ENCODE results near the gene NLRC3. TPM values are rescaled to one million over a fixed set of nuclear protein-coding genes. Genes with fewer than 3 reads are reported as not detected.

Gene NLRC3
- total RNA-seq, 1 experiment from 2014 or later = 0.26 TPM

DNA sequence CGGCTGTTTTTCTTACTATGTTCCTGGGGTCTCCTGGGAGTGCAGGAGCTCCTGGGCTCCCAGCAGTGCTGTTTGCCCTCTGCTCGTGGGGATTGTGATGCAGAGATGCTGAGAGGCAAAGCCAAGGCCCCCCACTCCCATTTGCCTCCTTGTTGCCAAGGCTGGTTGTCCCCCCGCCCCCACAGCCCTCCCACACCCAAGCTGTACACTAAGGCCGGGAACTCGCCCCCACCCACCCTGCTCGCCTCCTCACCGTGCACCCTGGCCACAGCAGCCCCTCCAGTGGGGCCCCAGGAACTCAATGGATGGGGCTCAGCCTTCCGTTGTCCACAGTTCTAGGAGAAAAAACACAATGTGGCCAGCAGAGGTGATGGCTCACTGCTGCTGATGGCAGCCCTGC is 10.2 kb downstream of the NLRC3 start:
- H3K9me3 ChIP-seq (ENCODE audit: control insufficient read depth, insufficient read depth, low read depth, low read length) = peaks cover 4% of the 10 kb centered on the region; the same call in 1 of the 2 replicates
- ATAC-seq = no peak
- POLR2A ChIA-PET = no interaction called here
- H3K27me3 ChIP-seq (ENCODE audit: control insufficient read depth, insufficient read depth, low read length) = no peaks in the 10 kb centered on the region
- H3K4me1 ChIP-seq (ENCODE audit: control insufficient read depth, insufficient read depth, low read length) = no peaks in the 10 kb centered on the region
- H3K4me3 ChIP-seq (ENCODE audit: low read depth in 2 of 2, low read length in 2 of 2) = no peak overlapping the region
- H3K27ac ChIP-seq (ENCODE audit: low read length) = no peak overlapping the region
- BruUV-seq (replicated peaks) = no TSS peak
- in situ Hi-C loops (cut with HindIII; ENCODE audit: low pct_unique_long_range_greater_than_20kb, low sequenced_read_pairs) (no loop called here), intact Hi-C loops (cut with micrococcal nuclease; ENCODE audit: unreplicated experiment) (no loop called here)
- CTCF ChIA-PET = no interaction called here
- no peak for DNase-seq (ENCODE audit: low read depth, low spot score)
- no peaks in the 10 kb centered on the region for H3K36me3 ChIP-seq (ENCODE audit: control insufficient read depth, insufficient read depth, low read length)
- TF ChIP-seq, protein P1, sequence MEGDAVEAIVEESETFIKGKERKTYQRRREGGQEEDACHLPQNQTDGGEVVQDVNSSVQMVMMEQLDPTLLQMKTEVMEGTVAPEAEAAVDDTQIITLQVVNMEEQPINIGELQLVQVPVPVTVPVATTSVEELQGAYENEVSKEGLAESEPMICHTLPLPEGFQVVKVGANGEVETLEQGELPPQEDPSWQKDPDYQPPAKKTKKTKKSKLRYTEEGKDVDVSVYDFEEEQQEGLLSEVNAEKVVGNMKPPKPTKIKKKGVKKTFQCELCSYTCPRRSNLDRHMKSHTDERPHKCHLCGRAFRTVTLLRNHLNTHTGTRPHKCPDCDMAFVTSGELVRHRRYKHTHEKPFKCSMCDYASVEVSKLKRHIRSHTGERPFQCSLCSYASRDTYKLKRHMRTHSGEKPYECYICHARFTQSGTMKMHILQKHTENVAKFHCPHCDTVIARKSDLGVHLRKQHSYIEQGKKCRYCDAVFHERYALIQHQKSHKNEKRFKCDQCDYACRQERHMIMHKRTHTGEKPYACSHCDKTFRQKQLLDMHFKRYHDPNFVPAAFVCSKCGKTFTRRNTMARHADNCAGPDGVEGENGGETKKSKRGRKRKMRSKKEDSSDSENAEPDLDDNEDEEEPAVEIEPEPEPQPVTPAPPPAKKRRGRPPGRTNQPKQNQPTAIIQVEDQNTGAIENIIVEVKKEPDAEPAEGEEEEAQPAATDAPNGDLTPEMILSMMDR (IDR thresholded peaks at IDR 0.05) = no peak

DNA sequence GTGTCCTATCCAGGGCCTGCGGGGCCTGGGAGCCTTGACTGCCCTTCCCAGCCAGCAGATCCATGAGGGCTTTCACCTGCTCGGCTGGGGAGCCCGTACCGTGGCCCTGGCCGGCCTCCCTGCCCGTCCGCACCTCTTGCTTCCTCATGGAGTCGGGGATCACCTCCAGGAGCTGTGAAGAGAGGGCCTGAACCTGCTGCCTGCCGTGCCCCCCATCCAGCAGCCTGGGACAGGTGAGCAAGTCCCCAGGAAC is 12.4 kb downstream of the NLRC3 start:
- CTCF ChIA-PET = no interaction called here
- DNase-seq (ENCODE audit: low read depth, low spot score) (no peak), ATAC-seq (no peak)
- in situ Hi-C loops (cut with HindIII; ENCODE audit: low pct_unique_long_range_greater_than_20kb, low sequenced_read_pairs) = no loop called here
- H3K4me1 ChIP-seq (ENCODE audit: control insufficient read depth, insufficient read depth, low read length) = no peaks in the 10 kb centered on the region
- H3K27ac ChIP-seq (ENCODE audit: low read length) = no peak overlapping the region
- H3K9me3 ChIP-seq (ENCODE audit: control insufficient read depth, insufficient read depth, low read depth, low read length) = no peaks in the 10 kb centered on the region
- intact Hi-C loops (cut with micrococcal nuclease; ENCODE audit: unreplicated experiment) = no loop called here
- TF ChIP-seq, protein P2, sequence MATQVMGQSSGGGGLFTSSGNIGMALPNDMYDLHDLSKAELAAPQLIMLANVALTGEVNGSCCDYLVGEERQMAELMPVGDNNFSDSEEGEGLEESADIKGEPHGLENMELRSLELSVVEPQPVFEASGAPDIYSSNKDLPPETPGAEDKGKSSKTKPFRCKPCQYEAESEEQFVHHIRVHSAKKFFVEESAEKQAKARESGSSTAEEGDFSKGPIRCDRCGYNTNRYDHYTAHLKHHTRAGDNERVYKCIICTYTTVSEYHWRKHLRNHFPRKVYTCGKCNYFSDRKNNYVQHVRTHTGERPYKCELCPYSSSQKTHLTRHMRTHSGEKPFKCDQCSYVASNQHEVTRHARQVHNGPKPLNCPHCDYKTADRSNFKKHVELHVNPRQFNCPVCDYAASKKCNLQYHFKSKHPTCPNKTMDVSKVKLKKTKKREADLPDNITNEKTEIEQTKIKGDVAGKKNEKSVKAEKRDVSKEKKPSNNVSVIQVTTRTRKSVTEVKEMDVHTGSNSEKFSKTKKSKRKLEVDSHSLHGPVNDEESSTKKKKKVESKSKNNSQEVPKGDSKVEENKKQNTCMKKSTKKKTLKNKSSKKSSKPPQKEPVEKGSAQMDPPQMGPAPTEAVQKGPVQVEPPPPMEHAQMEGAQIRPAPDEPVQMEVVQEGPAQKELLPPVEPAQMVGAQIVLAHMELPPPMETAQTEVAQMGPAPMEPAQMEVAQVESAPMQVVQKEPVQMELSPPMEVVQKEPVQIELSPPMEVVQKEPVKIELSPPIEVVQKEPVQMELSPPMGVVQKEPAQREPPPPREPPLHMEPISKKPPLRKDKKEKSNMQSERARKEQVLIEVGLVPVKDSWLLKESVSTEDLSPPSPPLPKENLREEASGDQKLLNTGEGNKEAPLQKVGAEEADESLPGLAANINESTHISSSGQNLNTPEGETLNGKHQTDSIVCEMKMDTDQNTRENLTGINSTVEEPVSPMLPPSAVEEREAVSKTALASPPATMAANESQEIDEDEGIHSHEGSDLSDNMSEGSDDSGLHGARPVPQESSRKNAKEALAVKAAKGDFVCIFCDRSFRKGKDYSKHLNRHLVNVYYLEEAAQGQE (IDR thresholded peaks at IDR 0.05; ENCODE audit: insufficient read depth in 1 of 2, low read depth in 2 of 2, low read length in 1 of 2) = no peak
- TF ChIP-seq POLR2AphosphoS5 (IDR thresholded peaks at IDR 0.05; ENCODE audit: low read depth, low read length) (no peak), SIN3A (IDR thresholded peaks at IDR 0.05; ENCODE audit: borderline replicate concordance, insufficient read depth, low read depth, low read length) (no peak), TCF7L2 (IDR thresholded peaks at IDR 0.05; ENCODE audit: low read depth, low read length) (no peak)
- TF ChIP-seq, protein P1 (IDR thresholded peaks at IDR 0.05) = no peak
- no peaks in the 10 kb centered on the region for H3K36me3 ChIP-seq (ENCODE audit: control insufficient read depth, insufficient read depth, low read length)
- no peak overlapping the region for H3K4me3 ChIP-seq (ENCODE audit: low read depth in 2 of 2, low read length in 2 of 2)
- BruUV-seq (replicated peaks) = no TSS peak
- H3K27me3 ChIP-seq (ENCODE audit: control insufficient read depth, insufficient read depth, low read length) = no peaks in the 10 kb centered on the region
- POLR2A ChIA-PET = no interaction called here

Measured in Panc1 (cell line).